Measurements from ENCODE around the gene PDSS2.

Gene PDSS2

GRCh38 chr6:107230024-107230423, 229.3 kb downstream of the PDSS2 start:
- H3K27ac ChIP-seq: peak overlapping the region; percentile 92
- TF ChIP-seq, protein P1, sequence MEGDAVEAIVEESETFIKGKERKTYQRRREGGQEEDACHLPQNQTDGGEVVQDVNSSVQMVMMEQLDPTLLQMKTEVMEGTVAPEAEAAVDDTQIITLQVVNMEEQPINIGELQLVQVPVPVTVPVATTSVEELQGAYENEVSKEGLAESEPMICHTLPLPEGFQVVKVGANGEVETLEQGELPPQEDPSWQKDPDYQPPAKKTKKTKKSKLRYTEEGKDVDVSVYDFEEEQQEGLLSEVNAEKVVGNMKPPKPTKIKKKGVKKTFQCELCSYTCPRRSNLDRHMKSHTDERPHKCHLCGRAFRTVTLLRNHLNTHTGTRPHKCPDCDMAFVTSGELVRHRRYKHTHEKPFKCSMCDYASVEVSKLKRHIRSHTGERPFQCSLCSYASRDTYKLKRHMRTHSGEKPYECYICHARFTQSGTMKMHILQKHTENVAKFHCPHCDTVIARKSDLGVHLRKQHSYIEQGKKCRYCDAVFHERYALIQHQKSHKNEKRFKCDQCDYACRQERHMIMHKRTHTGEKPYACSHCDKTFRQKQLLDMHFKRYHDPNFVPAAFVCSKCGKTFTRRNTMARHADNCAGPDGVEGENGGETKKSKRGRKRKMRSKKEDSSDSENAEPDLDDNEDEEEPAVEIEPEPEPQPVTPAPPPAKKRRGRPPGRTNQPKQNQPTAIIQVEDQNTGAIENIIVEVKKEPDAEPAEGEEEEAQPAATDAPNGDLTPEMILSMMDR (conservative IDR thresholded peaks at IDR 0.05): no peak

- H3K27ac ChIP-seq: peak overlapping the region; percentile 92
- TF ChIP-seq, protein P1 (conservative IDR thresholded peaks at IDR 0.05): no peak
Observed at GRCh38 chr6:107228754-107229153, 230.6 kb downstream of the PDSS2 start.

- H3K27ac ChIP-seq: no peak overlapping the region
- TF ChIP-seq, protein P1 (conservative IDR thresholded peaks at IDR 0.05): no peak
Observed at GRCh38 chr6:107221519-107221918, 237.8 kb downstream of the PDSS2 start.

DNA sequence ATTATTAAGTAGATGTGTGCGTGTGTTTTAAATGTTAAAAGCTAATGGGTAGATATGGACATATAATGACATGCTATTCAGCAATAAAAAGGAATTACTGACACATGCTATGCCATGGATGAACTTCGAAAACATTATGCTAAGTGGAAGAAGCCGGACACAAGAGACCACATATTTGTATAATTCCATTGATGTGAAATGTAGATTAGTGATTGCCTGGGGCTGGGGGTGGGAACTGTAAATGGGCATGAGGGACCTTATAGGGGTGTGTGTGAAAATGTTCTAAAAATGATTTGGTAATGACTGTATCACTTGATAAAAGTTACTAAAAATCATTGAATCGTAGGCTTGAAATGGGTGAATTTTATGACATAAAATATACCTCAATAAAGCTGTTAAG, 239.5 kb downstream of the PDSS2 start:
- TF ChIP-seq, protein P1 (conservative IDR thresholded peaks at IDR 0.05): no peak
- H3K27ac ChIP-seq: peak overlapping the region; percentile 98

DNA sequence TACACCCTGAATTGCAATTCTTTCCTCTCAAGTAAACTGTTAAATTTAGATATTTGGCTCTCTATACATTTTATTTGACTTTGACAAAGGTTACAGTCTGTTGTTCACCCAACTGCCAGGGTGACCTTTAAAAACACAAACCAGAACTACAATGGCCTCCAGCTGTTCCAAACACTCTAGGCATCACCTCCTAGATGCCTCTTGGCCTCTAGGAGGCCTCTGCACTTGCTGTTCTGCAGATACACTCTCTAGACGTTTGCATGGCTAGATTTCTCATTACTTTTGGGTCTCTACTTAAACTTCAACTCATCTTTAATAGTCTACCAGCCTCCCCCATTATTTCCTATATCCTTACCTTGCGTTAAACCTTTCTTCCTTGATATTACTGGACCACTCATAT, 241.2 kb downstream of the PDSS2 start:
- TF ChIP-seq, protein P1 (conservative IDR thresholded peaks at IDR 0.05): no peak
- H3K27ac ChIP-seq: peak overlapping the region; percentile 98

- peak overlapping the region; percentile 98 for H3K27ac ChIP-seq
Observed at GRCh38 chr6:107217248-107217647, 242.1 kb downstream of the PDSS2 start.

GRCh38 chr6:107216197-107216933, 243.0 kb downstream of the PDSS2 start:
- TF ChIP-seq, protein P1 (conservative IDR thresholded peaks at IDR 0.05): no peak
- H3K27ac ChIP-seq: peak overlapping the region; percentile 98

More at GRCh38 chr6:107217248-107217647, 242.1 kb downstream of the PDSS2 start:
- TF ChIP-seq, protein P1 (conservative IDR thresholded peaks at IDR 0.05): no peak

Measured in VCaP (cell line).